NCI-H1105 (cell line): ENCODE data around the gene POLE2.
"Not testable (repeated sequence)": the region's sequence is repeated elsewhere in the genome, so short reads cannot be mapped to it uniquely, and the experiment has no call there.

Experiments used
- DNase-seq: peaks from one replicate; lab custom pipeline; 2025; lab: John Stamatoyannopoulos, UW

The POLE2 gene

GRCh38 chr14:49687942-49688700, at the start of gene POLE2:
TSS of gene POLE2 (minus strand) at chr14:49688214. CDS start at chr14:49688203, 11 bp downstream.
- no peak for DNase-seq

GRCh38 chr14:49735669-49736068, 47.7 kb upstream of the POLE2 start:
- DNase-seq: not testable (repeated sequence)

GRCh38 chr14:49733836-49734235, 45.8 kb upstream of the POLE2 start:
- DNase-seq: no peak

GRCh38 chr14:49732896-49733295, 44.9 kb upstream of the POLE2 start:
- no peak for DNase-seq

- DNase-seq: no peak
Observed at GRCh38 chr14:49727171-49727570, 39.2 kb upstream of the POLE2 start.

GRCh38 chr14:49721733-49722435, 33.9 kb upstream of the POLE2 start:
- DNase-seq: not testable (repeated sequence)

- no peak for DNase-seq
Observed at GRCh38 chr14:49720744-49721143, 32.7 kb upstream of the POLE2 start.

GRCh38 chr14:49710993-49711392, 23.0 kb upstream of the POLE2 start:
- DNase-seq: not testable (repeated sequence)

- not testable (repeated sequence) for DNase-seq
Observed at GRCh38 chr14:49704471-49704870, 16.5 kb upstream of the POLE2 start.

- no peak for DNase-seq
Observed at GRCh38 chr14:49703965-49704364, 16.0 kb upstream of the POLE2 start.

GRCh38 chr14:49702725-49703124, 14.7 kb upstream of the POLE2 start:
- DNase-seq: no peak

GRCh38 chr14:49693735-49694124, 5.7 kb upstream of the POLE2 start:
- DNase-seq: not testable (repeated sequence)

GRCh38 chr14:49692811-49693734, 5.1 kb upstream of the POLE2 start, which contains the start of gene KLHDC1:
TSS of gene KLHDC1 (plus strand) at chr14:49693120. CDS start at chr14:49693195, 75 bp downstream.
- peak; percentile 82 for DNase-seq

GRCh38 chr14:49692193-49692757, 4.3 kb upstream of the POLE2 start:
- DNase-seq: no peak

GRCh38 chr14:49691031-49691430, 3.0 kb upstream of the POLE2 start:
- DNase-seq: no peak

- DNase-seq: no peak
Observed at GRCh38 chr14:49688701-49689030, 652 bp upstream of the POLE2 start.

GRCh38 chr14:49686425-49686824, 1.6 kb downstream of the POLE2 start:
- no peak for DNase-seq

- no peak for DNase-seq
Observed at GRCh38 chr14:49679271-49679670, 8.7 kb downstream of the POLE2 start.

GRCh38 chr14:49677643-49678042, 10.4 kb downstream of the POLE2 start:
- DNase-seq: no peak

GRCh38 chr14:49673586-49673985, 14.4 kb downstream of the POLE2 start:
- no peak for DNase-seq

- no peak for DNase-seq
Observed at GRCh38 chr14:49670475-49670874, 17.5 kb downstream of the POLE2 start.
